Measurements from ENCODE around the gene PDE7B. TPM values are rescaled to one million over a fixed set of nuclear protein-coding genes. Genes with fewer than 3 reads are reported as not detected.
A peak's percentile ranks its signal among the peaks of the same experiment; 100 is the strongest.

Gene PDE7B
- total and polyA plus RNA-seq, 2 donors (not counting 1 experiment from before 2014, with no cell fraction given) = 7.9 to 21.5 TPM

- Histone ChIP-seq H3K4me3 (replicated peaks in 1 of 4; ENCODE audit: control extremely low read depth in 1 of 4, insufficient read depth in 1 of 4, low read depth in 3 of 4, low read length in 4 of 4) (no peak overlapping the region), H3K27me3 (ENCODE audit: control insufficient read depth, insufficient read depth, low read length) (no peaks in the 10 kb centered on the region), H3K27ac (ENCODE audit: insufficient read depth, low read length) (no peak overlapping the region), H3K79me2 (ENCODE audit: control insufficient read depth, insufficient read depth, low read length) (no peaks in the 10 kb centered on the region), H4K20me1 (ENCODE audit: control insufficient read depth, extremely low read depth, insufficient read depth, low read length) (no peaks in the 10 kb centered on the region), H2AFZ (ENCODE audit: low read length) (no peak overlapping the region), H3K4me2 (ENCODE audit: extremely low read depth, insufficient read depth, low read length) (no peak overlapping the region), H3K4me1 (ENCODE audit: control insufficient read depth, extremely low read depth, insufficient read depth, low read length) (no peaks in the 10 kb centered on the region), H3K9me3 (ENCODE audit: control insufficient read depth, insufficient read depth, low read depth, low read length) (no peaks in the 10 kb centered on the region), H3K9ac (ENCODE audit: insufficient read depth, low read length) (no peak overlapping the region), H3K36me3 (ENCODE audit: control insufficient read depth, insufficient read depth, low read length) (no peaks in the 10 kb centered on the region)
- TF ChIP-seq EZH2 (IDR thresholded peaks at IDR 0.05; ENCODE audit: low read length, missing control alignments) (no peak), CTCF (conservative IDR thresholded peaks at IDR 0.05 in 1 of 2, IDR thresholded peaks at IDR 0.05 in 1 of 2; ENCODE audit: low read depth in 1 of 2, low read length in 2 of 2) (no peak)
- DNase-seq (ENCODE audit: low read depth in 2 of 2) = peak in 1 of 2 donors; percentile 7
These were observed 31.8 kb upstream of the PDE7B start for GRCh38 chr6:135819665-135820064.

- Histone ChIP-seq H3K9ac (ENCODE audit: insufficient read depth, low read length) (no peak overlapping the region), H3K36me3 (ENCODE audit: control insufficient read depth, insufficient read depth, low read length) (no peaks in the 10 kb centered on the region), H2AFZ (ENCODE audit: low read length) (peak overlapping the region; percentile 17), H3K4me3 (replicated peaks in 1 of 4; ENCODE audit: control extremely low read depth in 1 of 4, insufficient read depth in 1 of 4, low read depth in 3 of 4, low read length in 4 of 4) (no peak overlapping the region), H3K27ac (ENCODE audit: insufficient read depth, low read length) (no peak overlapping the region), H3K27me3 (ENCODE audit: control insufficient read depth, insufficient read depth, low read length) (no peaks in the 10 kb centered on the region), H3K79me2 (ENCODE audit: control insufficient read depth, insufficient read depth, low read length) (no peaks in the 10 kb centered on the region), H3K4me2 (ENCODE audit: extremely low read depth, insufficient read depth, low read length) (no peak overlapping the region), H3K9me3 (ENCODE audit: control insufficient read depth, insufficient read depth, low read depth, low read length) (no peaks in the 10 kb centered on the region), H4K20me1 (ENCODE audit: control insufficient read depth, extremely low read depth, insufficient read depth, low read length) (no peaks in the 10 kb centered on the region), H3K4me1 (ENCODE audit: control insufficient read depth, extremely low read depth, insufficient read depth, low read length) (no peaks in the 10 kb centered on the region)
- TF ChIP-seq CTCF (conservative IDR thresholded peaks at IDR 0.05 in 1 of 2, IDR thresholded peaks at IDR 0.05 in 1 of 2; ENCODE audit: low read depth in 1 of 2, low read length in 2 of 2) (no peak), EZH2 (IDR thresholded peaks at IDR 0.05; ENCODE audit: low read length, missing control alignments) (no peak)
- no peak for DNase-seq (ENCODE audit: low read depth in 2 of 2)
These were observed 31.2 kb upstream of the PDE7B start for GRCh38 chr6:135820340-135820739.

- no peak for DNase-seq (ENCODE audit: low read depth in 2 of 2)
- Histone ChIP-seq H3K36me3 (ENCODE audit: control insufficient read depth, insufficient read depth, low read length) (no peaks in the 10 kb centered on the region), H3K9me3 (ENCODE audit: control insufficient read depth, insufficient read depth, low read depth, low read length) (no peaks in the 10 kb centered on the region), H3K27me3 (ENCODE audit: control insufficient read depth, insufficient read depth, low read length) (no peaks in the 10 kb centered on the region), H3K4me2 (ENCODE audit: extremely low read depth, insufficient read depth, low read length) (no peak overlapping the region), H3K4me1 (ENCODE audit: control insufficient read depth, extremely low read depth, insufficient read depth, low read length) (no peaks in the 10 kb centered on the region), H3K9ac (ENCODE audit: insufficient read depth, low read length) (no peak overlapping the region), H3K27ac (ENCODE audit: insufficient read depth, low read length) (no peak overlapping the region), H3K4me3 (replicated peaks in 1 of 4; ENCODE audit: control extremely low read depth in 1 of 4, insufficient read depth in 1 of 4, low read depth in 3 of 4, low read length in 4 of 4) (no peak overlapping the region), H4K20me1 (ENCODE audit: control insufficient read depth, extremely low read depth, insufficient read depth, low read length) (no peaks in the 10 kb centered on the region), H2AFZ (ENCODE audit: low read length) (no peak overlapping the region), H3K79me2 (ENCODE audit: control insufficient read depth, insufficient read depth, low read length) (no peaks in the 10 kb centered on the region)
- TF ChIP-seq EZH2 (IDR thresholded peaks at IDR 0.05; ENCODE audit: low read length, missing control alignments) (no peak), CTCF (conservative IDR thresholded peaks at IDR 0.05 in 1 of 2, IDR thresholded peaks at IDR 0.05 in 1 of 2; ENCODE audit: low read depth in 1 of 2, low read length in 2 of 2) (no peak)
These were observed 27.6 kb upstream of the PDE7B start for GRCh38 chr6:135823851-135824250.

Data from fibroblast of lung (primary cell).